Measurements from ENCODE around the gene ADORA2A.

The ADORA2A gene

DNA sequence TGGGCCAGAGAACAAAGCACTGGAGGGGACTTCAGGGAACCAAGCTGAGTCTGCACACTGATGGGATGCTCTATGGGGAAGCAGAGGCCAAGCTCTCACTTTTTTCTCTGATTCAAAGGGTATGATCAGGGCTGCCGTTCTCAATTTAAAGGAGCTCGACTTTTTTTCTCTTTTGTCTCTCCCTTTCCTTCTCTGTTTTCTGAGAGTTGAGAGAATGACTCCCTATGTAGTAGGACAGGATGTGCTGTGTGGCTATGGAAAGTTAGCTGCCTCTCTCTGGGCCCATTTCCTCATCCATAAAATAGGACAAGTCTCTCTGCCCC lies 7.9 kb downstream of the ADORA2A start:
- DNase-seq (ENCODE audit: low spot score) = no peak
- TF ChIP-seq, protein P1, sequence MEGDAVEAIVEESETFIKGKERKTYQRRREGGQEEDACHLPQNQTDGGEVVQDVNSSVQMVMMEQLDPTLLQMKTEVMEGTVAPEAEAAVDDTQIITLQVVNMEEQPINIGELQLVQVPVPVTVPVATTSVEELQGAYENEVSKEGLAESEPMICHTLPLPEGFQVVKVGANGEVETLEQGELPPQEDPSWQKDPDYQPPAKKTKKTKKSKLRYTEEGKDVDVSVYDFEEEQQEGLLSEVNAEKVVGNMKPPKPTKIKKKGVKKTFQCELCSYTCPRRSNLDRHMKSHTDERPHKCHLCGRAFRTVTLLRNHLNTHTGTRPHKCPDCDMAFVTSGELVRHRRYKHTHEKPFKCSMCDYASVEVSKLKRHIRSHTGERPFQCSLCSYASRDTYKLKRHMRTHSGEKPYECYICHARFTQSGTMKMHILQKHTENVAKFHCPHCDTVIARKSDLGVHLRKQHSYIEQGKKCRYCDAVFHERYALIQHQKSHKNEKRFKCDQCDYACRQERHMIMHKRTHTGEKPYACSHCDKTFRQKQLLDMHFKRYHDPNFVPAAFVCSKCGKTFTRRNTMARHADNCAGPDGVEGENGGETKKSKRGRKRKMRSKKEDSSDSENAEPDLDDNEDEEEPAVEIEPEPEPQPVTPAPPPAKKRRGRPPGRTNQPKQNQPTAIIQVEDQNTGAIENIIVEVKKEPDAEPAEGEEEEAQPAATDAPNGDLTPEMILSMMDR (IDR thresholded peaks at IDR 0.05; ENCODE audit: extremely low read depth, missing control alignments) = no peak

DNA sequence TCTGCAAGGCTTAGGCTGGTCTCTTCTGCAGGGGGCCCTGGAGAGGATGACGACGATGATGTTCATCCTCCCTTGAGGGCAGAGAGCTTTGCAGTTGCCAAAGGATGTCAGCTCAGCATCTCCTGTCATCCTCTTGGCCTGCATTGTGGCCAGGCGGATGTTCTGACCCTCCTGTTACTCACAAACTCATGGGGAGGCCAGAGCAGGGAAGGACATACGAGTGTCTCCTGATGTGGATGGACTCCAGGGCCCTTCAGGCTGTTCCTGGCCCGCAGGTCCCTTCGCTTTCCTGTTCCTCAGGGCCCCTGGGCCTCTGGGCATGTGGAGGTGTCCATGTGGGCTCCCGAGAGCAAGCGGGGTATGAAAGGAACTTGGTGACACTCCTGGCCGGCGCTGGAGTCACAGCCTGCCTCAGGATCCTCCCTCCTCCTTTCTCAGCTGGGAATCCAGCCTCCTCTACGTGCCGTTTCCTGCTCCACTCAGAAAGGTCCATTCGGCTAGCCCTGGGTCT lies 8.5 kb downstream of the ADORA2A start:
- no peak for DNase-seq (ENCODE audit: low spot score)
- TF ChIP-seq, protein P1 (IDR thresholded peaks at IDR 0.05; ENCODE audit: extremely low read depth, missing control alignments) = no peak

DNA sequence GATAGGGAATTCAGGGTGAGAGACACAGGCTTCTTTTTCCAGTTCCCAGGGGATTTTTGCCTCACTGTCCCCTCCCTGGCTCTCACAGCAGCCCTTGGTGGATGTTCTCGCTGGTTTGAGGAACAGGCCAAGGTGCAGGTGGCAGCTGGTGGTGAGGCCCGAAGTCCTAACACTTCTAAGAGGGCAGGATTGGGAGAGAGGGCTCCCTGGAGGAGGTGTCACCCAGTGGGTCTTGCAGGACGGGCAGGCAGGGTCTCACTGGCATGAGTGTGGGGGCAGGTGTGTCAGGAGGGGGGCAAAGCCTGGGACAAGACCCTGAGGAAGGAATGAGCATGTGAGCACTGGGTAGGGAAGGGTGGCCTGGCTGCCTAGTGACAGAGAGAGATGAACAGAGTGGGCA lies 9.2 kb downstream of the ADORA2A start:
- TF ChIP-seq, protein P1 (IDR thresholded peaks at IDR 0.05; ENCODE audit: extremely low read depth, missing control alignments) = no peak
- no peak for DNase-seq (ENCODE audit: low spot score)

DNA sequence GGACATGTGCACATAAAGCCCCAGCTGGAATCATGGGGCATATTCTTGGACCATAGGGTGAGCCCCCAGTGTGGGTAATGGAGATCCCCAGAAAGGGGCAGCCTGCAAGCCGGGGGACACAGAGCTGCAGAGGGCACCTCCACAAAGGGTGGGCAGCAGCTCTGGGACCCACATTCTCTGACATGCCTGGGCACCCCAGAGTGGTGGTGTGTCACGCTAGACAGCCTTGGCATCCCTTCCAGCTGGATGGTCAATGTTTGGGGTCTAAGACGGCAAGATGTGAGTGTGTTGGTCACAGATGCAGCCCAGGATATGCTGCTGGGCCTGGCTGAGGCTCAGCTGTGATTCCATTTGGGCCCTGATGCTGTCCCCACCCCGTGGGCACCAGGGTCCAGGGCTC lies 9.7 kb downstream of the ADORA2A start:
- TF ChIP-seq, protein P1 (IDR thresholded peaks at IDR 0.05; ENCODE audit: extremely low read depth, missing control alignments) = no peak
- no peak for DNase-seq (ENCODE audit: low spot score)

DNA sequence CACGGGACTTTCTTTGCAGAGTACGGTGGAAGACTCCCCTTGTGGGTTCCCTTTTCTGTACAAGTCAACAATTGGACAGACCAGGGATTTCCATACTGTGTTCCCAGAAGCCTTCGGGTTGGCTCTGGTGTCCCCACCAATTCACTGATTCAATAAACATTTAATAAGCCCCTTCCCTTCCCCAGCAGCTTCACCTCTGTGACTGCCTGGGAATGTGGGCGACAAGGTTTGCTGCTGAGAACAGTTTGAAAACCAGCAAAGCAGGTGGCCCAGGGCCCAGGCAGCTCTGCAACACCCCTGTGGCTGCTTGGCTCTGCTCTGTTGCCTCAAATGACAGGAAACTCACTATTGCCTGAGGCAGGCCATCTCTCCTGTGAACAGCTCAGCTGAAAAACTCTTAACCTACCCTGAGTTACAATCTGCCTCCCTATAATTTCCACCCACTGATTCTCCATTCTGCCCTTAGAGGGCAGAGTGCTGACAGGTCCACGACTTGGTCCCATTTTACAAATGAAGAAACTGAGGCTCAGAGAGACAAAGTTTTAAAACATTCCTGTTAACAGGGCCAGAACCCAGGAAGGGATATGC lies 10.4 kb downstream of the ADORA2A start:
- TF ChIP-seq, protein P1 (IDR thresholded peaks at IDR 0.05; ENCODE audit: extremely low read depth, missing control alignments) = peak; percentile 34
- DNase-seq (ENCODE audit: low spot score) = peak; percentile 78

DNA sequence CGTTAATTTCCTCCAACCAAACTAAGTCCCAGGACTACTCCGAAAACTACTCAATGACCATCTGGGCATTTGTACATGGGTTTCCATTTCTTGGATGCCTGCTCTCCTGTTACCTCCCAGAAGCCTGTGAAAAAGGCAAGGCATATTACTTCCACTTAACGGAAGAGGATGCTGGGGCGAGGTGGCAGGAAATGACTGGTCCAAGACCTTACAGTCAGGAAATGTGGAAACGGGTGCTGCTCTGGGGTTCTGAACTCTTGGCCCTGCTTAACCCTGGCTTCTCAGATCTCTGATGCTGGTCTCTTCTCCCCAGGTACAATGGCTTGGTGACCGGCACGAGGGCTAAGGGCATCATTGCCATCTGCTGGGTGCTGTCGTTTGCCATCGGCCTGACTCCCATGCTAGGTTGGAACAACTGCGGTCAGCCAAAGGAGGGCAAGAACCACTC lies 12.9 kb downstream of the ADORA2A start:
- TF ChIP-seq, protein P1 (IDR thresholded peaks at IDR 0.05; ENCODE audit: extremely low read depth, missing control alignments) = no peak
- no peak for DNase-seq (ENCODE audit: low spot score)

DNA sequence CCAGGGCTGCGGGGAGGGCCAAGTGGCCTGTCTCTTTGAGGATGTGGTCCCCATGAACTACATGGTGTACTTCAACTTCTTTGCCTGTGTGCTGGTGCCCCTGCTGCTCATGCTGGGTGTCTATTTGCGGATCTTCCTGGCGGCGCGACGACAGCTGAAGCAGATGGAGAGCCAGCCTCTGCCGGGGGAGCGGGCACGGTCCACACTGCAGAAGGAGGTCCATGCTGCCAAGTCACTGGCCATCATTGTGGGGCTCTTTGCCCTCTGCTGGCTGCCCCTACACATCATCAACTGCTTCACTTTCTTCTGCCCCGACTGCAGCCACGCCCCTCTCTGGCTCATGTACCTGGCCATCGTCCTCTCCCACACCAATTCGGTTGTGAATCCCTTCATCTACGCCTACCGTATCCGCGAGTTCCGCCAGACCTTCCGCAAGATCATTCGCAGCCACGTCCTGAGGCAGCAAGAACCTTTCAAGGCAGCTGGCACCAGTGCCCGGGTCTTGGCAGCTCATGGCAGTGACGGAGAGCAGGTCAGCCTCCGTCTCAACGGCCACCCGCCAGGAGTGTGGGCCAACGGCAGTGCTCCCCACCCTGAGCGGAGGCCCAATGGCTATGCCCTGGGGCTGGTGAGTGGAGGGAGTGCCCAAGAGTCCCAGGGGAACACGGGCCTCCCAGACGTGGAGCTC lies 13.5 kb downstream of the ADORA2A start:
- DNase-seq (ENCODE audit: low spot score) = no peak

More for the DNA sequence above, 13.5 kb downstream of the ADORA2A start:
- TF ChIP-seq, protein P1 (IDR thresholded peaks at IDR 0.05; ENCODE audit: extremely low read depth, missing control alignments) = no peak
